HG03097 (cell line): Measurements from ENCODE around the gene SLA2.
"Not testable (repeated sequence)": the region's sequence is repeated elsewhere in the genome, so short reads cannot be mapped to it uniquely, and the experiment has no call there.

Experiments
- ATAC-seq: cut with Tn5 transposase; IDR thresholded peaks from one replicate; pipeline ENCODE4 v1.9.1; 2021; ENCODE audit not compliant: unreplicated experiment, low FRiP score

The SLA2 gene

DNA sequence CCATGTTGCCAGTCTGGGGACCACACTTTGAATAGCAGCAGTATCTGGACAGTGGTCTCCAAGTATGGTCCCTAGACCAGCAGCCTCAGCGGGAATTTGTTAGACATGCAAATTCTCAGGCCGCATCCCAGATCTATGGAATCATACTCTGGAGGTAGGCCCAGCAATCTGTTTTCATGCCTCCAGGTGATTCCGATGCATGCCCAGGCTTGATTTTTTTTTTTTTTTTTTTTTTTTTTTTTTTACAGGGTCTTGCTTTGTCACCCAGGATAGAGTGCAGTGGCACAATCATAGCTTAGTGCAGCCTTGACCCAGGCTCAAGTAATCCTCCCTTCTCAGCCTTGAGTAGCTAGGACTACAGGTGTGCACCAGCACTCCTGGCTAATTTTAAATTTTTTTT, 682 bp upstream of the SLA2 start:
- no peak for ATAC-seq

DNA sequence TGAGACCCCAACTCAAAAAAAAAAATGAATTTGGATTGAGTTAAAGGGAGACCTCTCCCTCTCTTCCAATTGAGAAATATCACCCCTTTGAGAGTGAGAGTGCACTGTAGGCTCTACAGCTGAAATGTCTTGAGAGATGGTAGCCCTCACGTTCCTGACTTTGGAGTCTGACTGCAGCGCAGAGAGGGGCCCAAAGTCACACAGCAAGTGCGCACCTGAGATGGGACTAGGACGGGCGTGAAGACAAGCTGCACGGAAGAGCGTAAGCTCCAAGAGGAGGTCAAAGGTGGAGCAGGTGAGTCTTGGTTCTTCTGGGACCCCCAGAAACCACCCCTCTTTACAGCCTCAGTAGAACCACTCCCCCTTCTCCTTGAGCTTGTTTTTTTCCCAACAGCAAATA, 643 bp downstream of the SLA2 start:
- no peak for ATAC-seq

DNA sequence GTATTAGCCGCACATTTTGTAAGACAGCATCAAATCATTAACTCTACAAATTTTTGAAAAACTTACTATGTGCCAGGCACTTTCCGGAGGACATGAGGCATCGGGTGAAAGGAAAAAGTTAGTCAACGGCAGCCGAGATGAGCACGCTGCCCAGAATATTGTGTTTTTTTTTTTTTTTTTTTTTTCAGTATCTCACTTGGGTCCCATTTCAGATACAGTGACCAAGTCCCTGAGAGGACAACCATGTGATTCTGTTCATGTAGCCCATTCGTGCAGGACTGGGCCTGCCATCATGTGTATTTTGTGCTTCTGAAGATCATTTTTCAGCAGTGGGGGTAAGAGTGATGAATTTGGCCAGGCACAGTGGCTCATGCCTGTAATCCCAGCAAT, 1.3 kb downstream of the SLA2 start:
- no peak for ATAC-seq

DNA sequence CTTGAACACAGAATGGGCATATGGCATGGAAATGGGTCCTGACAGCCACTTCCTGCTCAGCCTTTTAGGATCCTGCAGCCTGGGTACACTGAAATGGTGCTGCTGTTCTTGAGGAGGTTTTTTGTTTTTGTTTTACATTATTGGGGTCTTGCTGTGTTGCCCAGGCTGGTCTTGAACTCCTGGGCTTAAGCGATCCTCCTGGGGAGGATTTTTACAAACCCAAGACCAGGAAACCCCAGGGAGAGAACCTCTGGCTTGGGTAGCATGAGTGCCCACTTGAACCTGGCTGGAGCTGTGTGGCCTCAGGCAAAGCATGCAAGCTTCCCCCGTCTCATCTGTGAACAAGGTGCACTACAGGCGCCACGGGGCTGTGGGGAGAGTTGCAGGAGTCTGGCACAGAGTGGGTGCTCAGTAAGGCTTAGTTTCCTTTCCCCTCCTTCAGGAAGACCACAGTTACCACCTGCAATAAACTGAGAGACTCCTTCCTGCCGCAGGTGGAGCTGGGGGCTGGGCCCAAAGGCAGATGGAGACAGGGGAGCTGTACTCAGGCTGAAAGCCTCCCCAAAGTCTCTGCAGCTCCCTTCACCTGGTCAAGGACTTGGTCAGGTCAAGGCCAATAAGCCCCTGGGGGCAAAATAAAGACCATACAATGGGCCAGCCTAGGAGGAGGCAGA, 1.8 kb downstream of the SLA2 start:
- no peak for ATAC-seq

DNA sequence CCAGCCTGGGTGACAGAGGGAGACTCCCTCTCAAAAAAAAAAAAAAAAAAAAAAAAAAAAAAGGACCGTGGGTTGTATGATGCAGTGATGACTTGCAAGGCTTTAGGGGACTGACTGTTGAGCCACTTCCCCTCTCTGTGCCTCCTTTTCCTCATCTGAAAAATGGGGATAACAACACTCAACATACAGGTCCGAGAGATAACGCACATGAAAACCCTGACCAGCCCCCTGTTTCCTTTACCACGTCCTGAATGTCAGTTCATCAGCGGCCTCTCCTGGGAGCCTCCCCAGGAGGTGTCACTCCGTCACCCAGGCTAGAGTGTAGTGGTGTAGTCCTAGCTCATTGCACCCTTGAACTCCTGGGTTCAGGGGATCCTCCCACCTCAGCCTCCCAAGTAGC, 3.9 kb downstream of the SLA2 start:
- ATAC-seq = no peak

DNA sequence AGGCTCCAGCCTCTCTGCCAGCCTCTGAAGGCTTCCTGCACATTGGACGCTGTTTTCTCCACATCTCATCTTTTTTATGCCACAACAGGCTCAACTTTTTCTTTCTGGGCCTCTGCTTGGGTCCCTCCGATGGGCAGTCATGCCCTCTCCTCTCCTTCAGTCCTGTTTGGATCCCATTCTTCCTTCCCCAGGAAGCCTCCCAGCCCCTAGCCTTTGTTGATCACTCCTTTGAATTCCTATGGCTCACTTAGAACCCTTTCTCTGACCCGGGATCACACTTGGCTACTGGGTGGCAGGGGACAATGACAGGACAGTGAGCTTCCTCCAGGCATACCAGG, 4.5 kb downstream of the SLA2 start:
- ATAC-seq = no peak

DNA sequence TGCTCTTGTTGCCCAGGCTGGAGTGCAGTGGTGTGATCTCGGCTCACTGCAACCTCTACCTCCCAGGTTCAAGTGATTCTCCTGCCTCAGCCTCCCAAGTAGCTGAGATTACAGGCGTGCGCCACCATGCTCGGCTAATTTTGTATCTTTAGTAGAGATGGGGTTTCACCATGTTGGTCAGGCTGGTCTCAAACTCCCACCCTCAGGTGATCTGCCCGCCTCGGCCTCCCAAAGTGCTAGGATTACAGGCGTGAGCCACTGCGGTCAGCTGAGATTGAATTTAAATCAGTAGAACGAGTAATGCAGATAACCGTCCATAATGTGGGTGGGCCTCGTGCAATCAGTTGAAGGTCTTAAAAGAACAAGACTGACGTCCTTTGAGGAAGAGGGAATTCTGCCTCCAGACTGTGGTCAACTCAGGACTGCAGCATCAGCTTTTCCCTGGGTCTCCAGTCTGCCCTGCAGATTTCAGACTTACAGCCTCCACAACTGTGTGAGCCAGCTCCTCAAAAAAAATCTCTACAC, 7.1 kb downstream of the SLA2 start:
- not testable (repeated sequence) for ATAC-seq

DNA sequence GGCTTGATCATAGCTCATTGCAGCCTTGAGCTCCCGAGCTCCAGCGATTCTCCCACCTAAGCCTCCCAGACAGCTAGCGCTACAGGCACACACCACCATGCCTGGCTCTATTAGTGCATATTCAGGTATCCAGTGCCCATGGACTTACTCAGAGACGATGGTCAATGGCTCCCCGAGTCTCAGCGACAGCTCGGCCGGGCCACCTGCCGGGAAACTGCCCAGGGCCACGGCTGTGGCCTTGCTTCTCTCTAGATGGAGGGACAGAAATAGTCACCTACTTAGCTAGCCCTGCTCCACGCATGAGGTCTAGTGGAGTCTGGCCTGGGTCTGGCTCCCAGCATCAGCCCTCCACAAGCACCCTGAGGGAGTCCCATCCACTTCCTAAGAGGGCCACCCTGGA, 11.7 kb downstream of the SLA2 start:
- no peak for ATAC-seq

DNA sequence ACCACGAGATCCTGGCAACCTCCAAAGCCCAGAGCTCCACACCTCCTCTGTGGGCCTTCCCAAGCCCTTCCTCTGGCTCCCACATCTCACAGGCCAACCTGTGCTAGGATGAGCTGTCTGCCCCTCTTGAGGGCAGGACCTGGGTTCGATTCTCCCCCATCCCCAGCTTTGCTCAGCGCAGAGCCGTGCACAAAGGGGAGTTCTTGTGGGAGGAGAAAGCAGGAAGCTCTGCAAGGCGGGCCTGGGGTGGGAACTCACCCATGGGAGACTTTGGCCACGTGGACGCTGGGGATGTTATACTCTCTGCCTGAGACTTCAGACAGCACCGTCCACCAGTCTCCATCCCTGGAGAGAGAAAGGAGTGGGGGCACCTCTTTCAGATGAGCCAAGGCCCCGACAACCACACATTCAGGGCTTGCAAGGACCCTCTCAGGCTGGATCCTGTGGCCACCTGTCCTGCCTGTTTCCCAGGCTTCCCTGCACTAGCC, 12.7 kb downstream of the SLA2 start:
- no peak for ATAC-seq

DNA sequence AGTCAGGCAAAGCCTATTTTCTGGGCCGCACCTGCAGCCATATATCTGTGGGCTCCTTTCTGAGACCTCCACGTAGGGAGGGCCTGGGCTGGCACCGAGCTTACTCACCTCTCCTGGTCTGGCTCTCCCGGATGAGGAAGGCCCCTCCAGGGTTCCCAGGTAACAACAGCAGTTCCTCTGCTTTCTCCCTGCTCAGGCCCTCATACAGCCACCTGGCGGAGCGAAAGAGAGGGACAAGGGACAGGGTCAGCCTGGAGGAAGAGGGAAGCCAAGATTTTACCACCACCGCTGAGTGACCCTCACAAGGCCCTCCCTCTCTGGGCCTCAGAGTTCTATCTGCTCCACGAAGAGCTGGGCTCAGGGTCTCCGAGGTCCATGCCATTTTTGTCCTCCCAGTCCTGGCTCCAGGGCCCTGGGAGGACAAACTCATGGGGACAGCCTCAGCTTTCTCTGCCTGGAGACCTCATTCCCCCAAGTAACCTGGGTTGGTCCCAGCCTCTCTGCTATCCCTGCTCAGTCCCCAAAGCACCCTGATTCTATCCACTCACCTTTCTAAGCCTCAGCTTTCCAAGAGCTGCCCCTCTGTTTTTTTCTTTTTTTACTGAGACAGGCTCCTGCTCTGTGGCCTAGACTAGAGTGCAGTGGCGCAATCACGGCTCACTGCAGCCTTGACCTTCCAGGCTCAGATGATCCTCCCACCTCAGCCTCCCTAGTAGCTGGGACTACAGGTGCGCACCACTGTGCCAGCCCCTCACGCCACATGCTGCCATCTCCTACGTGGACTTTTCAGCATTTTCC, 13.3 kb downstream of the SLA2 start:
- no peak for ATAC-seq

DNA sequence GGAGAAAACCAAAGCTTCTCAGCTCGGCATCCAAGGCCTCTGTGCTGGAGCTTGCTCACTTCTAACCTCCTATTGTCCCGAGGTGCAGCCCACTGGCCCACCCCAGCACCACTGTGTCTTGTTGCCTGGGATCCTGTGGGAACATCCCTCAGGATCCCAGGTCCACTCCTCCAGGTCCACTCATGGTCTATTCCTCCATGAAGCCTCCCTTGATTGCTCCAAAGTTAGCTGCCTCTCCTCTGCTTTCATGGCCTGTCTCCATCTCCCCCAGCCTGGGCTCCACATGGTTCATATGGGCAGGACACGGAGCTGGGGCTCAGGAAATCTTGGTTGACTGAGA, 13.9 kb downstream of the SLA2 start:
- ATAC-seq = no peak

DNA sequence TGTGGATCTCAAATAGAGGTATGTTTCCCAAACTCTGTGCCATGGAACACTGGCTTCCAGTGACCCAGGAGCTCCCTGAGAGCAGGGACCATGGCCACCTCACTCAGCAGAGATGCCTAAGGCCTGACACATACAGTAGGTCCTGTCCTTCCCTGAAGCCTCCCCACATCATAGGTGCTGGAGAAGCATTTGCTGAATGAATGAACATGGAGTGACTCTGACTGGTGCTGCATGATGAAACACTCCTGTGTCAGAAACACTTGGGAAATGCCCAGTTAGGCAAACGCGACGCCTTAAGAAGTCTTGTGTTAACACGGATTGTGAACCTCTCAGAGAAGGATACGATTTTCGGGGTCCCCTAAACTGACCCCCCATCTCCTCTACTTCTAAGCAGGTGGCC, 14.3 kb downstream of the SLA2 start:
- ATAC-seq = no peak

DNA sequence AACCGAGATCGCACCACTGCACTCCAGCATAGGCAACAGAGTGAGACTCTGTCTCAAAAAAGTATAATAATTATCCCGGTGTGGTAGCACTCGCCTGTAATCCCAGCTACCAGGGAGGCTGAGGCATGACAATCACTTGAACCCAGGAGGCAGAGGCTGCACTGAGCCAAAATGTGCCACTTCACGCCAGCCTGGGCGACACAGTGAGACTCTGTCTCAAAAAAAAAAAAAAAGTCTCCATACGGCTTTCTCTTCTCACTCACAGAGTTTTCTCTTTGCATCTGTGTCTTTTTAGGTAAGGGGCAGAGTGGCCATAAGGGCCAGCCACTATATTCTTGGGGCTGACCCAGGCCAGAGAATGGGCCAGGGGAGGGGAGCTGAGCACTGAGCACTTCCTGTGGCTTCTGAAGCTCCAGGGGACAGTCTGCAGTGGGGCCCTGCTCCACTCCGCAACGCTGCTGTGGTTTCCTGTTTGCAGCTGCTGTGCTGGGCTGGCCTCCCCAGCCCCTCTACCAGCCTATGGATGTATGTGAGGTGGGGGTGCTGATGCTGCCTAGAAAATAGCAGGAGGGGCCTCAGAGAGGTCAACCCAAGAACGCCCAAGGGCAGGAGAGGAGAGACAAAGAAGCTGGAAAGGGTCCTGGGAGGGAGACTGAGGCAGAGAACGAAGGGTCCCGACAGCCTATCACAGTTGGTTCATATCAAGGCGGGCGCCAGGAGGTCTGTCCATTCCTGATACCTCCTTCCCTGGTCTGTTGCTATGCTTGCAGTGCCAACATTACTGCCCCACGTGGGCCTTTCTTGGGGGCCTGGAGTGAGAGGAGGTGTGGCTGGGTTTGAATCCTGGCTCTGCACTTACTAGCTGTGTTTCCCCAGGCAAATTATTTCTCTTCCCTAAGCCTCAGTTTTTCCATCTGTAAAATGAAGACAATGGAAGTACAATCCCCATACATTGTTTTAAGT, 16.0 kb downstream of the SLA2 start:
- ATAC-seq = no peak

DNA sequence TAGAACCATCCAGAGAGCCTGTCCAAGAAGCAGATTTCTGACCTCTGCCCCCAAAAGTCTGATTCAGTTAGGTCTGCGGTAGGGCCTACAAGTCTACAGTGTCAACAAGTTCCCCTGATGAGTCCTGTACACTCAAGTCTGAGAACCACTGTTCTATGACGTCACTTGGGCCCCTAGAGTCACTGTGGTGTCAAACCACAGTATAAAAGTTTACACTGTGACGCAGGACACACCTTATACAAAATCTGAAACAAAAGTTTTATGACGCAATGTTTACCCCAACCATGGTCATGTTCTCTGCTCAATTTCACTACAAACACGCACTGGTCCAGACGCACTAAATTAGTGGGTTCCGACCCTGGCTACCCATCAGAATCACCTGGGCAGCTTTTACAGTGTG, 17.9 kb downstream of the SLA2 start:
- ATAC-seq = no peak

DNA sequence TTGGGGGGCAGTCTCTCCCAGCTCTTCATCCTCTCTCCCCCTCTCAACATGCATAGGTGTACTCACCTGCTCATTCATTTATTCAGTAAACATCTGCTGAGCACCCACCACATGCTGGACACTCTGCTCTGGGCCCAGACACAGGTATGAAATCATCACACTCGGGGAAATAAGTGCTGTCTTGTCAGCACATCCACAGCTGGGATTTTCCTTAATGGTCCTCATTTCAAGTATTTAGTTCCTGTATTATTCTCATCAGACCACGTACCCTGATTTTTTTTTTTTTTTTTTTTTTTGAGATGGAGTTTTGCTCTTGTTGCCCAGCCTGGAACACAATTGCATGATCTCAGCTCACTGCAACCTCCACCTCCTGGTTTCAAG, 21.1 kb downstream of the SLA2 start:
- no peak for ATAC-seq

DNA sequence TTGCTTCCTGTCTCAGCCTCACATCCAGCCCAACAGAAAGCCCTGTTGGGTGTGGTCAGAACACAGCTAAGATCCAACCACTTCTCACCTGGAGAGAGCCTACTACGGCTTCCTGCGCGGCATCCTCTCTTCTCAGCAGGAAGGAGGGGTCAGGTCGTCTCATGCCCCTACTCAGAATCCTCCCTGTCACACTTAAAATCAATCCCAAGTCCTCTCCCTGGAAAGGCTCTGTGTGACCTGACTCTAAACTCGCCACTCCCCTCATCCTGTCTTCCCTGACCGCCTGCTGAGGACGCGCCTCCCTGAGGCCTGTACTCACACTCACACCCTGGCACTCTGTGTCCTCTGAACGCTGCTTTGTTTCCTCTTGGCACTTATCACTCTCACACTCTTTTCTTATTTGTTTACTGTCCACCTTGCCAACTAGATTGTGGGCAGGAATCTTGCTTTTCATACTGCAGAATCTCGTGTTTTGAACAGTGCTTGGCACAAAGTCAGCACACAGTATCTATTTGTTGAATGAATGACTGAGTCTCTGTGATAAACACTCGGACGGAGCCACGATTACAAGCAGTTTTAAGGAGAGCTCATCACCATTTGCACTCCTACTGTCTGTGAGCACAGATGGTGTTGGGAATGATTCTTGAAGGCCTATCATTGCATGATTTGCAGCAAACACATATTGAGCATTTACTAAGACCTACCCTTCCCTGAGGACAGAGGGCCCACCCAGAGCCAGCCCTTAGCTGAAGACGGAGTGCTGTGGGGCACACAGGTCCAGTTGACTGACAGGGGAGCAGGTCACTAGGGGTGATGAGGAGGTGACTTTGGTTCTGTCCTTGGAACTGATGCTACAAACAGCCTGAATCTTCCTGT, 21.7 kb downstream of the SLA2 start:
- ATAC-seq = no peak

DNA sequence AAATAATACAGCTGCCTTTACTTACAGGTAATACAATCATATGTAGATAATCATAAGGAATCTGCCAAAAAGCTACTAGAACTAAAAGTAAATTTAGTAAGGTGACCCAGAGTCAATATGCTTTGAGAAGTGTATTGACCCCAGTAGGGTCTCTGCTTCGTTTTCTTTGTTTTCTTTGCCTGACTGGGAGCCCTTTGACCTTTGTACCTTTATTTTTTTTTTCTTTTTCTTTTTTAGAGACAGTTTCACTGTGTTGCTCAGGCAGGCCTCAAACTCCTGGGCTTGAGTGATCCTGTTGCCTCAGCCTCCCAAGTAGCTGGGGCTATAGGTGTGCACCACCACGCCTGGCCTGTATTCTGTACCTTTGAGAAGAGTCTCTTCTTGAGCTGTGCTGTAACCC, 22.6 kb downstream of the SLA2 start:
- no peak for ATAC-seq

DNA sequence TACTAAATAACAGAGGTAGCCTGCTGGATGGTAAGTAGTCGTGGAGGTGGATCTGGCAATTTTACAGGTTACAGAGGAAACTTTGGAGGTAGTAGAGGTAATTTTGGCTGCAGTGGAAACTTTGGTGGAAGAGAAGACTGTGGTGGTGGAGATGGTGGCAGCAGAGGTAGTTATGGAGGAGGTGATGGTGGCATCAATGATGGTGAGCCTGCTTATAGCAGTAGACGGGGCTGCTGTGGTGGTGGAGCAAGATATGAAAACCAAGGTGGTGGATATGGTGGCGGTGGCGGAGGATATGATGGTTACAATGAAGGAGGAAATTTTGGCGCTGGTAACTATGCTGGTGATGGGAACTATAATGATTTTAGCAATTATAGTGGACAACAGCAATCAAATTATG, 25.1 kb downstream of the SLA2 start:
- no peak for ATAC-seq

DNA sequence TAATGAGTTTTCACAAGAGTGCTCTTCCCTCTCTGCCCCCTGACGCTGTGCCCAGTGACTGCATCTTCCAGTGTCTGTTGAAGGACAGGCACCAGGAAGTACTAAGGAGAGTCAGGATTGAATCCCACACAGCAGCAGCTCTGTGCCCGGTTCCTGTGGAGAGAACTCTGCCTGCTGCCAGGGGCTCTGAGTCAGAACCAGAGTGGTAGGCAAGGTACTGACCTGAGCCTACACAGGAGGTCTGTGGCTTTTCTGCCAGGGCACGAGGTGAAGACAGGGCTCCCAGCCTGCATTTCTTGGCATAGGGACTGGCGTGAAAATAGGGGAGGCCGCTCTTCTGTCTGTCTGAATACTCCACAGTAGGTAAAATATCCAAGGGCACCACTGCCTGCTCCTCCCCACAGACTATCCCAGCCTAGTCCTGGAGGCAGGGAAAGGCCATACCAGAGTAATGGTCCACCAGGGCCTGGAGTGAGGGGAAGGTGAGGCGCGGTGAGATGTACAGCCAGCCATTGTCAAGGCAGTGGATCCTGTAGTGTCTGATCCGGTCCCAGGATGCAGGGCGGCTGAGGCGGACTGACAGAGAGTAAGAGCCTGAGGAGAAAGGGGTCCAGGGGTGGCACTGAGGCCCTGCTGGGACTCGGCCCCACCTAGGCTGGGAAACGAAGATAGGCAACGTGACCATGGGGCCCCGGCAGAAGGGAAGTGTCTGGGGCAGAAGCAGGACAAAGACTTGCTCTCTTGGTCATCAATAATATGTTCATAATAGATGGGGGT, 31.0 kb downstream of the SLA2 start:
- no peak for ATAC-seq
